Measurements from ENCODE around the gene MARK3.
A peak's percentile ranks its signal among the peaks of the same experiment; 100 is the strongest.

Gene MARK3

DNA sequence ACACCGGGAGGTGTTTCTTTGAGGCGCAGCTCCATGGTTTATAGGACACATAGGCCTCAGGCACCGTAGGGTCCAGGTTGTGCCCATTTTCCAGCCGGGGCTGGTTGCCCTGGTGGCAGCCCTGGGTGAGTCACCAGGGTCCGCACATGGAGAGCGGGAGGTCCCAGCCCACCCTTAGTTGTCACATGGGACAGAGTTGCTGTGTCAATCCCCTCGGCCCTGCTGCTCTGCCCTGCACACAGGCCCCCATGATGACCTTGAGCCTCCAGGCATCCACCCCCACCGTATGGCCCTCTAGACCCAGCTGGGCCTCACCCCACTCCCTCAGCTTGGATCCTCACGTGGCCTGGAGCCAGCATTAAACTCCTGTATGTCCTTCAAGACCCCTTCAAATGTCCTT lies 151.5 kb downstream of the MARK3 start:
- no peak for DNase-seq (ENCODE audit: low read depth, low spot score)

DNA sequence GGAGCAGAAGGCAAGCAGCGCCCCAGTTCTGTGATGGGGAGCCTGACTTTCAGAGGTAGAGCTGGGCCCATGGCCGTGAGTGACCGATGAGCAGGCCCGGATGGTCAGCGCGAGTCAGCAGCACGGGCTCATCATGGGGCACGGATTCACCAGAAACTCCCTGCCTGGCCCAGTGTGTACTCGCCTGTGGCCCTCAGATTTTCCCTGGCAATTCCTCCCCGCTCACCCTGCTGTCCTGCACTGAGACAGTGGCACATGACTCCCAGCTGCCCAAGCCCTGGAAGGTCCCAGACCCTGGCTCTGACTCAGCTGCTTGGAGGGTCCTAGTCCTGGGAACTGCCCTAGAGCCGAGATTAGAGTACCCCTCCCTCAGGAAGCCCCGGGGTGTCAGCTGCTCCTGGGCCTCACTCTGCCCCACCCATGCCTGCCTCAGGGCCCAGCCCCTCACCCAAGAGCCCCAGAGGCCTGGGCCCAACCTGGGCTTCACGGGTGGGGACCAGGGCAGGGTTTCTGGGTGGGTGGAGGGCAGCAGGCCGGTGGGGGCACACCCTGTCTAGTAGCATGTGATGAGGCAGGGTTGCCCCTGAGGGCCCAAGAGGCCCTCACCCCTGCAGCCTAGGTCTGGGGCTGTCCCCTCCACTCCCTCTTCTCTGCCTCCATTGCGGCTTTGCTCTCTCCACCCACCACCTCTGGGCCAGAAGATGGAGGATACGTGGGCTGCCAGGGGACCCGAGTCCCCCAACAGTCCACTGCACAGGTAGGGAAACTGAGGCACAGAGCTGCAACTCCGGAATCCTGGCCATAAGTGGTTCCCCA lies 152.2 kb downstream of the MARK3 start:
- DNase-seq (ENCODE audit: low read depth, low spot score), result no peak

DNA sequence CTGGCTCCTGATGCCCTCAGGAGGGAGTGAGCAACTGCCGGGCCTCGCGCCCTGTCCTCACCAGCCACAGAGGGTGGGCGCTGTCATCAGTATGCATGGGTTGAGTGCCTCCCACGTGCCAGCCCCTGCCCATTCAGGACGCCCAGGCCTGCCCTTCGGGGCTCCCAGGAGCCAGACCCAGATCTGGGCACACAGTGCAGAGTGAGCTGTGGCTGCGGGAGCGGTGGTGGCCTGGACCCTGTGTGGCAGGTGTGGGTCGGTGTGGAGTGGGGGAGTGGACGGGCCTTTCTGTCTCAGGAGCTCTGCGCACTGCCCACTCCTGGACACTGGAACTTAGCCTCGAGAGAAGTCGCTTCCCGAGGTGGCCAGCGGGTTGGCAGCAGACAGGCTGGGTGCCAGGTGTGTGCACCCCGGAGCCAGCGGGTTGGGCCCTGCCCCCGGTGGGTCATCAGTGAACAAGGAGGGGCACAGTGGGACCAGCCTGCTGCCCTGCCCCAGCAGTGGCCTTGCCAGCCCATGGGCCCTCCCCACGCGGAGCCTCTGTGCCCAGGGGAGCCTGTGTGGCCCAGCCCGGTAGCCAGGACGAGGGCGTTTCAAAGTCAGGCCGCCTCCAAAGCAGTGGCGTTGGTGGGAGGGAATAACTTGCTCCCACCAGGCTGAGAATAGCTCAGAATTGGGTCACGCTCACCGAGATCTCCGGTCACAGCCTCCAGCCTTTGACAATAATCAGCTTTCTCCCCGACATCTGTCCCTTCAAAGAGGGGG lies 153.3 kb downstream of the MARK3 start:
- DNase-seq (ENCODE audit: low read depth, low spot score), result no peak

DNA sequence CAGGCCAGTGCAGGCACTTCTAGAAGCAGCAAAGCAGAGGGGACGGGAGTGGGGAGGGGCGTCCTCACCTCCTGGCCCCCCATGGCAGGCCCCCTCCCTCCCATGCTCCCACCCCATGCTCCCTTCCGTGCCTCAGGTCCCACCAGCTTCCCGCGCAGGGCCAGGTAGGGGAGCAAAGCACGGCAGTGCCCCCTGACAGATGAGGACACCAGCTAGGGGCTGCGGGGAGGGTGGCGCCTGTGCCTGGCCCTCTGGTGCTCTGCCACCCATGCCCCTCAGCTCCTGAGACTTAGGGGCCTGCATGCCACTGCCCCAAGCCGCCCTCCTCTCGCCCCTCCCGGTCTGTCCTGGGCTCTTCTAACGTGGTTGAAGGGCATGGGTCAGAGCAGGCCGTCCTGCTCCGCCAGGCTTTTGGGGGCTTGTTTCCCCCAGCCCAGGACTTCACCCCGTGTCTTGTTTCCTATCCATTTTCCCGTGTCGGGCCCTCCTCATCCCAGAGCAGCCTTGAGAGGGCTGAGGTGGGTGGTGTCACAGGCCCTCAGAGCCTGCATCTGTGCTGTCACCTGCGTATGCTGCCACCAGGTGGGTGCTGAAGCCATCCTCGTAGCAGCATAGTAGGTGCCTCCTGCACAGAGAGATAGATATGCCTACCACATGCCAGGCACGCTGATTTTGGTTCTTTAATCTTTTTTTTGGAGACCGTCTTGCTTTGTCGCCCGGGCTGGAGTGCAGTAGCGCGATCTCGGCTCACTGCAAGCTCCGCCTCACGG lies 154.0 kb downstream of the MARK3 start:
- DNase-seq (ENCODE audit: low read depth, low spot score), result no peak

DNA sequence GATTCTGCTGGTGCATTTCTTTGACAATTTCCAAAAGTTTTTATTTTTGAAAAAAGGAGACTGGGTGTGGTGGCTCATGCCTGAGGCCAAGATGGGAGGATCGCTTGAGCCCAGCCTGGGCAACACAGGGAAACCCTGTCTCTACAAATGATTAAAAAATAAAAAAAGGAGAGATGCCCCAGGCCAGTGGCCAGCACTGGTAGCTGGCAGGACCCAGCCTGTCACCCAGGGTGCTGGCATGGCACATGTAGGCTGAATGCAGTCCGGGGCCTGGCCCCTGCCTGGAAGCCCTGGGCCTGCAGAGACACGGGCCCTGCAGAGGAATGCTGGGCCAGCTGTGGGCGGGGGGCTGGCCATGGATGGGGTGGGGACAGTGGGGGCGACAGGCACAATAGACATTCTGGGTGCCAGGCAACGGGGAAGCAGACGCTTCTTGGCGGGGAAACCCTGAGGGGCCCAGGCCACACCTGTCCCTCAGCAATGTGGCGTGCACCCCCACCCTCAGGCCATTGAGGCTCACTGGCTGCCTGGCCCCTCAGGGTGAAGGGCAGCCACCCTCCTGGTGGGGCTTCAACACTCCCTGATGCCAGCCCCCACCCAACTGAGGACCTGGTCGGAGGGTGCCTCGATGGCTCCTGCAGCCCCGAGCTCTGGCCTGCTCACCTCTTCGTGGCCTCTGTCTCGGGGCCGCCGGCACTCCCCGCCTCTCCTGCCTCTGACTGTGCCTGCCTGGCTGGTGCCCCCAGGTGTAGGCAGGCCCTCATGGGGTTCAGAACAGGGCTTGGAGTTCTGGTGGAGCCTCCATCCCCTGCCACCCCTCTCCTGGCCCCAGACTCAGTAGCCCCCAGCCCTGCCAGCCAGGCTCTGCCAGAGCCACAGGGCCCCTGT lies 155.8 kb downstream of the MARK3 start:
- DNase-seq (ENCODE audit: low read depth, low spot score), result no peak

DNA sequence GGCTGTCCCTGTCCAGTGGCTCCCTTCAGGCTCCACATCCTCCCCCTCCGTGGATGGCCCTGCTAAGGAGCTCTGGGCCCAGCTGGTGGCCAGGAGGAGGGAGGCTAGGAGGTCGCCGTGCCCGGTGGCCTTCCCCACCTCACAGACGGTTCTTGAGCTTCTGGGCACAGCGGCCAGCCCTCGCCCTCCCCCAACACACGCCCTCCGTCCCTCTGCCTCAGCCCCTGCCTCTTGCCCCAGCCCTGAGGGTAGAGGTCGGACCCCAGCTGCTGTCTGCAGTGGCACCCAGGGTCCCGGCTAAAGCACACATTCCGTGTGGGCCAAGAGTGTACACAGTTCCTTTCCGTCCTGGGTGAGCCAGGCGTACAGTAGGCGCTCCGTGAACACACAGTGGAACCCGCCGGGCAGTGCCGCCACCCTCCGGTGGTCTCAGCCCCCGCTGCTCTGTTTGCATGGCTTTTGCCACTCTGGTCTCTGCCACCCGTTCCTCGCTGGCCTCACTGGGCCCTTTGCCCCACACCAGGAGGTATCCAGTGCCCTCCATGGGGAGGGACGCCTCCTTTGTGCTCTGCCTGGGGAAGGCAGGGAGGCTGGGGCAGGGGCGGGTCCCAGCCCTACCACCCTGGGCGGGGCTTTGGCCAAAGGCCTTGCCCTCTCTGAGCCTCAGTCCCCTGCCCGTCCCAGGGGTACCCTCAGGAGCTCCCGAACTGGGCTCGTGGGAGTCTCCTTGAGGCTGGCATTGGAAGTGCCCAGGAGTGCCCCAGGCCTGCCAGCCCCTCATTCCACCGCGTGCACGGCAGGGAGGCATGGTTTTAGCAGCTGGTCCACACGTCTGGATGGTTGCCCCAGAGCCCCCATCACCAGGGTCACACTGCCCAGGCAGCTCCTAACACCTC lies 156.7 kb downstream of the MARK3 start:
- no peak for DNase-seq (ENCODE audit: low read depth, low spot score)

DNA sequence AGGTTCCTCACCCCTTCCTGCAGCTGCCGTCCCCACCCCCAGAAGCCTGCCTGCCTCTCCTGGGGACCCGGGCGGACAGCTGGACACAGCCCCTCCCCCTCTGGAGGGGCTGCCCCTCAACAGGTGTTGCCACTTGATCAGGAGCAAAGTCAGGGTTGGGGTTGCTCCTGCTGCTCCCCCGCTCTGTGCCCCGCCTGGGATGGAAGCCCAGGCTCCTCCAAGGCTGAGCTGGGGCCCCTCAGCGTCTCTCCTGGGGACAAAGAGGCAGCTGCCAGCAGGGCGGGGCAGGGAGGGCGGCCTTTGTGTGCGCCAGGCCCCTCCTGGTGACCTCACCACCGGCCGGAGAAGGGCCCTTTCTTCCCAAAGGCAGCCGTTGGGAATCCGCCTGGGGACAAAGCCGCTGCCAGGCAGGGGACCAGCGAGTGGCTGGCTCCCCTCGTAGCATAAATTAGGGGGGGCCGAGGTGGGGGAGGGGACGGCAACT lies 157.4 kb downstream of the MARK3 start:
- no peak for DNase-seq (ENCODE audit: low read depth, low spot score)

DNA sequence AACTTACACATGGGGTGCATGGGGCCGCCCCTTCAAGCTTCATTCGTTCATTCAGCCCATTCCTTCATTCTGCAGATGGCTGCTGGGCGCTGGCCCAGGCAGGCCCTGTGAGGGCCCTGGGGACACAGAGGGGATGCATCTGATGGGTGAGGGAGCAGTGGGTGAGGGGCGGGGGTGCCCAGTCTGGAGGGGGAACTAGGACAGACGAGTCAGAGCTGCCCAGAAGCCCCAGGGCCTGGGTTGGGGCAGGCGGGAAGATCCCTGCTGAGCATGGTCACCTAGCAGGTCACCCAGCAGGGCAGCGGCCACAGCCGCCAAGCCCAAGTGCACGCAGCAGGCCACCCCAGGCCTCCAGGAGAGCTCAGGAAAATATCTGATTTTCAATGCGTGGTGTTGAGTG lies 157.9 kb downstream of the MARK3 start:
- no peak for DNase-seq (ENCODE audit: low read depth, low spot score)

DNA sequence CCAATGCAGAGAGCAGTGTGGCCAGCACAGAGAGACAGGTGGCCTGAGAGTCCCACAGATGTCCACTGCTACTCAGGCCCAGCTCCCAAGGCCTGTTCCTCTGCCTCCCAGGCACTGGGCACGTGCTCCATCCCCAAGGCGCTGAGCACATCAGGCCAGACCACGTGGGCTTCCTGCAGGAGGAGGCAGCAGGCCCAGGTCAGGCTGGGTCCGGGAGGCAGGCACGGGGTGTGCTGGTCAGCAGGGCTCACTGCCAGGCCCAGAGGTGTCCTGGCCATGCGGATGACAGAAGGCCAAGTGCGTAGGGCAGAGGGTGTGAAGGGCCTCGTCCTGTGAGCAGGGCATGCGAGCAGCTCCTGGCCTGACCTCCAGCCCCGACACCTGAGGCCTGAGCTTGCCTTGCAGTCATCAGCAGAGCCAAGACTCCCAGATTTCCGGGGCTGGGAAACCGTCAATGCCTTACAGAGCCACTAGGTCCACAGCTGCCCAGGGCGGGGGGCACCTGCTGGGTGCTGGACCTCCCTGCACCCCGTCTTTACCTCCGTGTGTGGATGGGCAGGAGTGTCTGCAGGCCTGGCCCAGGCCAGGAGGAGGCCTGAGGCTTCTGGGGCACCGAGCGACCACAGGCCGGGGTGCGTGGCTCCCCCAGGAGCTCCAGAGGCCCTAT lies 158.6 kb downstream of the MARK3 start:
- no peak for DNase-seq (ENCODE audit: low read depth, low spot score)

DNA sequence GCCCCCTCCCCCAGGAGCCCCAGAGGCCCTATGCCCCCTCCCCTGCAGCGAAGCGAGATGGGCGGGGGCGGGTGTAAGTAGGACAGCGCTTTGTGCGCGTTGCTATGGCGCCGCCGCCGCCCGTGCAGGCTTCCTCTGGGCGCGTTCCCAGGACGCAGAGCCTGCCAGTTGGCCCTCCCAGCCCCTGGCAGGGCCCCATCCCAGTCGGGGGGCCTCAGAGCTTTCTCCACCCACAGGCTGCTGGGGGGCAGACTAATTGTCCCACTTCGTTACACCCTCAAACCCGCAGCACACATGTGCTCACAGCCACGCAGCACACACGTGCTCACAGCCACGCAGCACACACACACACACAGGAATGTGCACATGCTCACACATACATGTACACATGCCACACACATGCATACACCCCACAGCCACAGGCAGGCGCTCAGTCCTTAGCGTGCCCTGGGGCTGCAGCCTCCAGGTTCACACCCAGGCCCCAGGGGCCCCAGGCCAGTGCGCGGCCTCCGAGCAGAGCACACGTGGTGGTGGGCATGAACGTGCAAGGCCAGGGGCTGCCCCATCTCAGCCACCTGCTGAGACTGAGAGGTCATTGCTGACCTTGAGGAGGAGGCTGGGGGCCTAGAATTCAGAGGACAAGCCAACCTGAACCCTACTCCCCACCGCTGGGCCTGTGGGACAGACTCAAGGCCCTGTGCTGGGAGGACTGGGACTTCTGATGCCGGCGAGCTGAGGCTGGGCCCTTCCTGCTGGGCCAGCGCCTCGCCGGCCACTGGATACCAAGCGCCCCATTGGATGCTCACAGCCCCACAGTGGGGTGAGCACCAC lies 159.4 kb downstream of the MARK3 start:
- no peak for DNase-seq (ENCODE audit: low read depth, low spot score)

DNA sequence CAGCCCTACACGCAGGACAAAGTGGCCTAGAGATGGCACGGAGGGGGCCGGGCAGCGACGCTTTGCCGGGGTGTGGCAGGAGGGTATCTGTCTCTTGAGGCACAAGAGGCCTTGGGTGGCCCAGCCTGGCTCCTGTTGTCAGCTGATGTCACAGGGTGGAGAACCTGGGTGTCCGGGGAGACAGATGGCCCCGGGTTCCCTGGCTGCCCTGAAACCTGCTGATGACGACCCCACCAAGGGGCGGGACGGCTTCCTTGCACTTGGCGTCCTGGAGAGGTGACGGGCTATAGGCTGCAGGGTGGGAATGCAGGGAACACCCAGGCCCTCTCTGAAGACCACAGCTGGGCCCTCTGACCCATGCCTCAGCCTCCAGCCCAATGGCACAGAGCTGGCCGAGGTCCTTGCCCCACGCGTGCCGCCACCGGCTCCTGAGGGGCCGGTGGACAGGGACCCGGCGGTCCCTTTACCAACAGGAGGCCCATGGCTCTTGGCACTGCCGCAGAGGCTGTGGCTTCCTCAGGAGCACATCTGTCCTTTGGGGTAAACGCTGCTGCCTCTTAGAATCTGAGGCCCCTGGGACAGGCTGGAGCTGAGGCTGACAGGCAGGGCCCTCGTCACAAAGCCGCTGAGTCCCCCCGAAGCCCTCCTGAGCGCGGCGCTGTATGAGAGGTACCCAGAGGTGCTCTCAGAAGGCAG lies 160.2 kb downstream of the MARK3 start:
- DNase-seq (ENCODE audit: low read depth, low spot score), result no peak

DNA sequence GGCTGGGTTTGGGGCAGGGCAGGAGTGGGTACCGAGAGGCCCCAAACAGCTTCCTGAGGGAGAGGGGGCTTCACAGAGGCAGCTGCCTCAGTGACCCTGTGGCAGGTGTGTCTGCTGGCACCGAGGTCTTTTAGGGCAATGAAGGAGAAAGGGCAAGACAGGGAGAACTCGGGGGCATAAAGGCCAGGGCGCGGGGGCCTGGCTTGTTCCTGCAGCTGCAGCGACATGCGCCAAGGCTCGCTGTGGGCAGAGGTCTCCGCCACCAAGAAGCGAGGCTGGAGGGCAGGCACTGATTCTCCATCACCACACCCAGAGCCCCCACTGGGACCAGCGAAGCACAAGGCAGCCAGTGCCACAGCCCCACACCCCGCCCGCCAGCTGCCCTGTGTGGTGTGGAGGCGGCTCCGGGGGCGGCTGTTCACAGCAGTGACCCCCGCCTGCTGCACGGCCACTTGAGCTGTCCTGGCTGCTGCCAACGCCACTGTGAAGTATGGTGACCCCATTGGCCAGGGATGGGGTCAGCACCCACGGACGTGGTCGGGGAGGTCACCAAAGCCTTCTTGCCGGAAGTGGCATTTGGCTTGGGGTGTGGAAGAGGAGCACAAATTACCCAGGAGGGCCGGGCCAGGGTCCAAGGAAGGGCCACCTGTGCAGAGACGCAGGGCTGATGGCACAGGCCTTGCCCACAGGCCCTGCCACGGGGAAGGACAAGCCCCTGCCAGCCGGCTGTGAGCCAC lies 160.9 kb downstream of the MARK3 start:
- DNase-seq (ENCODE audit: low read depth, low spot score), result no peak

DNA sequence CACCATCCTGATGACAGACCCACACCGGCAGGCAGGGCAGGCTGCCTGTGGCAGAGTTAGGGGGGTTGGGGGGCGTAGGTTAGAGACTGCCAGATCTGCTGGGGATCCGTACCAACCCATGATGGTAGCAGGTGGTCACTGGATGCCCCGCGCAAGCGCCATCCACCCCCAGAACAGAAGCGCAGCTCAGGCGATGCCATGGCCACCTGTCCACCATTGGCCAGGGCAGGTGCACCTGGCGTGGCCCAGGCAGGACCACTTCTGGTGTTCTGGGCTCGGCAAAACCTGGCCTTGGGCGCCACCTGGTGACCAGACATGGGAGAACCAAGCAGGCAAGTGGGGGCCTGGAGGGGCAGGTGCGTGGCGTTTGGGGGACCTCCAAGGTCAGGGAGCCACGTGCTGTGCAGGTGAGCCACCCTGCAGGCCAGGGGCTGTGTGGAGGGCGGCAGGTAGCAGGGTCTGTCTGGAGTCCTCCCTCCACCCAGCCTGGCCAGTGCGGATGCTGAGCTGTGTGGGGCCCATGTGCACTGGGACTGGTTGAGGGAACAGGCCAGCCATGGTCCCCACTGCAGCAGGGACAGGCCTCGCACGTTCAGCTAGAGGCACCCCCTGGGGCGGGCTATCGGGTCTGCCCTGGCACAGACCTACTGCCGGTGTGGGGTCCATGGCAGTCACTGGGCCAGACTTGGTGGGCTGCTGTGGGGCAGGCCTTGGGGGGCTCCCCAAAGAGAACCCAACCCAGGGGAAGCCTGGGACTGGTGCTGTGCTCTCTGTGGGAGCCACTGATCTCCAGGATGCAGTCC lies 161.6 kb downstream of the MARK3 start:
- DNase-seq (ENCODE audit: low read depth, low spot score), result peak; percentile 55

DNA sequence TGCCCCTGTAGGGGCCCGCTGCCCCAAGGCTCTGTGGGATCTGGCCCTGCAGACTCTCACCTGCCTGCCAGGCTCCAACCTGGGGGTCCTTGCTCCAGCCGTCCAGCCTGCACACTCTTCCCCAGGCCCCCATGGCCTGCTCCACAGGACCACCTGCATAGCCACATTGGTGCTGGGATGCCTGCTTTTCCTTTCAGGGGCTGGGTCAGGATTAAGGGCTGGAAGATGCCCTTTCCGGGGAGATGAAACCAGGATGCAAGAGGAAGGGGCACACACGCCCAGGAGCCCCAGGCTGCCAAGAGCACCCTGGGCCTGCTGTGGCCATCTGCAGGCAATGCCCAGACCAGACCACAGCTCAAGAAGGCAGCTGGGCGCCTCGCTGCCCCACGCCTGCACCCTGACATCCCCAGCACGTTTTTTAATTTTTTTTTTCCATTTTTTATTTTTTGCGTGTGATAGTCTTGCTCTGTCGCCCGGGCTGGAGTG lies 162.3 kb downstream of the MARK3 start:
- no peak for DNase-seq (ENCODE audit: low read depth, low spot score)

DNA sequence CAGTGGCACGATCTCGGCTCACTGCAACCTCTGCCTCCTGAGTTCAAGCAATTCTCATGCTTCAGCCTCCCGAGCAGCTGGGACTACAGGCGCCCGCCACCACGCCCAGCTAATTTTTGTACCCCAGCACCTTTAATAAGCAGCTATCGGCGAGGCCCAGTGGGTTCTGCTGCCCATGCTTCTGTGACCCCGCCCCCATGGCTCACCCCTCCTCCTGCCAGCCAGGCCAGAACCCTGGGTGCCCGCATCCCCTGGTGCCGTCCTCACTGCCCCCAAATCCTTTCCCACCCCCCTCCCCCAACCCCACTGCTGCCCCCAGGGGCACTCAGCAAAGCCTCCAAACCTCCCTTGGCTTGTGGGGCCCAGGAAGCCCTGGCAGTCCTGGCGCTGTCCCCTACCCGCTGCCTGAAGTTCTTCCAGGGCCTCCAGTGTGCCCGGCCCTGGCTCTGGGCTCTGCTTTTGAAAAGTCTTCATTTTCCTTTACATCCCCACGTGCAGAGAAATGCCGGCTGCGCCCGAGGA lies 162.8 kb downstream of the MARK3 start:
- no peak for DNase-seq (ENCODE audit: low read depth, low spot score)
